Measurements from ENCODE around the gene PTP4A2. TPM values are rescaled to one million over a fixed set of nuclear protein-coding genes. Genes with fewer than 3 reads are reported as not detected.

PTP4A2 gene
- total and polyA plus RNA-seq, 2 of the 13 experiments (the other 11 are each of a cell fraction or from before 2014, with no cell fraction given) = 173 to 225 TPM

- TF ChIP-seq THAP7 (CRISPR knock-in tag; IDR thresholded peaks at IDR 0.05) (no peak), SRSF4 (IDR thresholded peaks at IDR 0.05; ENCODE audit: low read depth, low read length, poor library complexity, severe bottlenecking) (no peak), GFI1 (CRISPR knock-in tag; IDR thresholded peaks at IDR 0.05; ENCODE audit: borderline replicate concordance) (no peak), ZBTB49 (CRISPR knock-in tag; IDR thresholded peaks at IDR 0.05; ENCODE audit: borderline replicate concordance) (no peak), ZNF280B (CRISPR knock-in tag; IDR thresholded peaks at IDR 0.05; ENCODE audit: borderline replicate concordance) (no peak), CBFB (CRISPR knock-in tag; IDR thresholded peaks at IDR 0.05) (peak; percentile 23; the same call in 1 of the 2 replicates), XRCC5 (optimal IDR thresholded peaks at IDR 0.05; ENCODE audit: low read length) (peak; percentile 93), ZNF276 (CRISPR knock-in tag; IDR thresholded peaks at IDR 0.05; ENCODE audit: low read depth) (0 out of 2 replicates have a peak, but pooled peaks have one; percentile 54), ZSCAN21 (CRISPR knock-in tag; IDR thresholded peaks at IDR 0.05; ENCODE audit: borderline replicate concordance) (peak; percentile 50; the same call in 1 of the 2 replicates), HNF4G (IDR thresholded peaks at IDR 0.05; ENCODE audit: borderline replicate concordance, low read depth, low read length) (0 out of 2 replicates have a peak, but pooled peaks have one; percentile 43), HNF4G (CRISPR knock-in tag; IDR thresholded peaks at IDR 0.05; ENCODE audit: borderline replicate concordance, low read depth) (no peak), KDM2A (CRISPR knock-in tag; IDR thresholded peaks at IDR 0.05; ENCODE audit: borderline replicate concordance, low read depth) (peak; percentile 74)
These were observed 1.5 kb upstream of the PTP4A2 start (continued) for GRCh38 chr1:31939484-31940329.

Data from HepG2 (cell line).